Lower lobe of right lung (tissue), 2 donors: ENCODE results near the gene RAB40B. TPM values are rescaled to one million over a fixed set of nuclear protein-coding genes. Genes with fewer than 3 reads are reported as not detected.

ENCODE experiments used
- ATAC-seq, 2 donors: fragments of 200-7000 bp; cut with Tn5 transposase; one replicate each; pipeline ENCODE4 v1.9.1; 2020 to 2022; ENCODE audit warnings: mild to moderate bottlenecking in 2 of 2, moderate library complexity in 2 of 2
- DNase-seq: peaks from one replicate; pipeline ENCODE4 v3.0.0-alpha.2; 2020
- H3K27ac ChIP-seq: fragments of 200-600 bp; one replicate; pipeline ENCODE4 v1.8.0; 2022
- H3K27me3 ChIP-seq: fragments of 200-600 bp; one replicate; pipeline ENCODE4 v1.8.0; 2022; ENCODE audit warnings: low read depth
- H3K36me3 ChIP-seq: fragments of 200-600 bp; one replicate; pipeline ENCODE4 v1.8.0; 2022; ENCODE audit warnings: mild to moderate bottlenecking
- H3K4me1 ChIP-seq: fragments of 200-600 bp; one replicate; pipeline ENCODE4 v1.8.0; 2022
- H3K4me3 ChIP-seq: fragments of 200-600 bp; one replicate; pipeline ENCODE4 v1.8.0; 2022; ENCODE audit warnings: mild to moderate bottlenecking
- H3K9me3 ChIP-seq: fragments of 200-600 bp; one replicate; pipeline ENCODE4 v1.8.0; 2022
- intact Hi-C: fragments of 100-400 bp; cut with DNase I; formaldehyde crosslinking; loops from one replicate; pipeline ENCODE4 v1.11.0; 2022
- microRNA-seq: library from miRNA; unstranded; fragments of <30 nt; microRNA quantifications from one replicate; pipeline ENCODE4 v1.2.0, GENCODE V29; 2020; ENCODE audit warnings: borderline number of aligned reads
- total RNA-seq: library from RNA; stranded (reverse); fragmentation: NEBNext Ultra II Directional; extraction: Animal tissue kit (Norgen Biotek cat#: 25700); gene quantifications from one replicate; pipeline ENCODE4 v1.2.1, GENCODE V29; 2021
- TF ChIP-seq, protein P1 (sequence below): fragments of 200-600 bp; IDR thresholded peaks from one replicate; pipeline ENCODE4 v1.8.0; 2022; ENCODE audit warnings: antibody characterized with exemption, mild to moderate bottlenecking
- donor health status: DM: no; HTN: yes; CAD: no; lungs with severe emphysema.

The RAB40B gene
- total RNA-seq, 1 donor from 2014 or later, result 10.2 TPM

DNA sequence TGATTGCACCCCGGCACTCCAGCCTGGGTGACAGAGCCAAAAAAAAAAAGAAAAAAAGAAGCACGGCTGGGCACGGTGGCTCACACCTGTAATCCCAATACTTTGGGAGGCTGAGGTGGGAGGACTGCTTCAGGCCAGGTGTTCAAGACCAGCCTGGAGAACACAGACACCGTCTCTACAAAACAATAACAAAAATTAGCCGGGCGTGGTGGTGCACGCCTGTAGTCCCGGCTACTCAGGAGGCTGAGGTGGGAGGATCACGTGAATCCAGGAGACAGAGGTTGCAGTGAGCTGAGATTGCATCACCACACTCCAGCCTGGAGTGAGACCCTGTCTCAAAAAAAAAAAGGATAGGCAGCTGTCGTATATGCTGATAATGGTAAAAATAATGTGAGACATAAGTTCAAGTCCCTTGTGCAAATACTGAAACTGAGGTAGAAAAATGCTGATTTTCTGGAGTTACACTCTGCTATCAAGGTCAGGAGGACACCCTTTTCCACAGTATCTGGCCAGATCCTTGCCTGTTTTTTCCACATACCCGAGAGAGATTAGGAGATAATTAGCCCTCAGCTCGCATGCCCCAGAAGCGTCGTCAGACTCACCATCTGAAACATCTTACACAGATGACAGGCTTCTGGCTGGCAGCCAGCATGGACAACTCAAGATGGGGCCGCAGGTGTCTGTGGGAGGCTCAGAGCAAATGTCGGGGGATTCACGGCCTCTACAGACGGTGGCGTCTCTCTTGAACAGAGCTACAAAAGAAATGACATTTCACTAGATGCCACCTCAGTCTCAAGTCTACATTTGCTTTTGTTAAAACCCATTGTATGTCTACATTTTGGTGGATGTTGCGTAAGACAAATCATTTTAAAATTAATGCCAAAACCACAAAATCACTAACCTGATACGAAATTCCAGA lies 87.1 kb downstream of the RAB40B start:
- H3K36me3 ChIP-seq, result peaks cover 29% of the 10 kb centered on the region
- intact Hi-C loops, result no loop called here
- no peaks in the 10 kb centered on the region for H3K4me1 ChIP-seq
- H3K9me3 ChIP-seq, result no peaks in the 10 kb centered on the region
- no peak overlapping the region for H3K4me3 ChIP-seq
- no peak overlapping the region for H3K27ac ChIP-seq
- no peak for ATAC-seq
- no peak for DNase-seq
- TF ChIP-seq, protein P1, sequence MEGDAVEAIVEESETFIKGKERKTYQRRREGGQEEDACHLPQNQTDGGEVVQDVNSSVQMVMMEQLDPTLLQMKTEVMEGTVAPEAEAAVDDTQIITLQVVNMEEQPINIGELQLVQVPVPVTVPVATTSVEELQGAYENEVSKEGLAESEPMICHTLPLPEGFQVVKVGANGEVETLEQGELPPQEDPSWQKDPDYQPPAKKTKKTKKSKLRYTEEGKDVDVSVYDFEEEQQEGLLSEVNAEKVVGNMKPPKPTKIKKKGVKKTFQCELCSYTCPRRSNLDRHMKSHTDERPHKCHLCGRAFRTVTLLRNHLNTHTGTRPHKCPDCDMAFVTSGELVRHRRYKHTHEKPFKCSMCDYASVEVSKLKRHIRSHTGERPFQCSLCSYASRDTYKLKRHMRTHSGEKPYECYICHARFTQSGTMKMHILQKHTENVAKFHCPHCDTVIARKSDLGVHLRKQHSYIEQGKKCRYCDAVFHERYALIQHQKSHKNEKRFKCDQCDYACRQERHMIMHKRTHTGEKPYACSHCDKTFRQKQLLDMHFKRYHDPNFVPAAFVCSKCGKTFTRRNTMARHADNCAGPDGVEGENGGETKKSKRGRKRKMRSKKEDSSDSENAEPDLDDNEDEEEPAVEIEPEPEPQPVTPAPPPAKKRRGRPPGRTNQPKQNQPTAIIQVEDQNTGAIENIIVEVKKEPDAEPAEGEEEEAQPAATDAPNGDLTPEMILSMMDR, result no peak
- H3K27me3 ChIP-seq, result no peaks in the 10 kb centered on the region

DNA sequence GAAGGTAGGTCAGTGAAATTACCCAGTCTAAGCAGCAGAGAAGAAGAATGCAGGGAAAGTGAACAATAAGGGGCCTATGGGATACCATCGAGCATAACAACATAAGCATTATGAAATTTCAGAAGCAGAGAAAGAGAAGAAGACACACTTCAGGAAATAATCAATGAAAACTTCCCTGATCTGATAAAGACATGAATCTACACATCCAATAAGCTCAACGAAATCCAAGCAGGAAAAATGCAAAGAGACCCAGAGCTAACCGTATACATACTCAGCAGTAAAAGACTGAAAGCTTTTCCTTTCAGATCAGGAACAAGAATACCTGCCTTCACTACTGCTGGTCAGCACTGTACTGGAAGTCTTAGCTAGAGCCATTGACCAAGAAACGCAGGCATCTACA lies 88.8 kb downstream of the RAB40B start:
- intact Hi-C loops, result no loop called here
- Histone ChIP-seq H3K36me3 (peaks cover 29% of the 10 kb centered on the region), H3K4me3 (no peak overlapping the region), H3K27me3 (no peaks in the 10 kb centered on the region), H3K27ac (no peak overlapping the region), H3K9me3 (no peaks in the 10 kb centered on the region), H3K4me1 (peaks cover 12% of the 10 kb centered on the region)
- no peak for DNase-seq
- TF ChIP-seq, protein P1, result no peak
- no peak for ATAC-seq

DNA sequence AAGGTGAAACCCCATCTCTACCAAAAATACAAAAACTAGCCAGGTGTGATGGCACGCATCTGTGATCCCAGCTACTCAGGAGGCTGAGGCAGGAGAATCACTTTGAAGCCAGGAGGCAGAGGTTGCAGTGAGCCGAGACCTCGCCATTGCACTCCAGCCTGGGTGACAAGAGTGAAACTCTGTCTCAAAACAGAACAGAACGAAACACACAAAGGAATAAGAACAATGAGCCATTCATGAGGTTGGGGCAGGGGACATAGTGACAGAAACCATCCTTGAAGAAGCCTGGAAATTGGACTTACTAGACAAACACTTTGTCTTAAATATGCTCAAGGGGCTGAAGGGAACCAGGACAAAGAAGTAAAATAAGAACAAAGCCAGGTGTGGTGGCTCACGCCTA lies 89.7 kb downstream of the RAB40B start:
- H3K36me3 ChIP-seq, result peaks cover 30% of the 10 kb centered on the region
- intact Hi-C loops, result no loop called here
- peaks cover 21% of the 10 kb centered on the region for H3K4me1 ChIP-seq
- ATAC-seq (no peak), DNase-seq (no peak)
- no peaks in the 10 kb centered on the region for H3K27me3 ChIP-seq
- no peaks in the 10 kb centered on the region for H3K9me3 ChIP-seq
- H3K4me3 ChIP-seq, result no peak overlapping the region
- TF ChIP-seq, protein P1, result no peak
- no peak overlapping the region for H3K27ac ChIP-seq

DNA sequence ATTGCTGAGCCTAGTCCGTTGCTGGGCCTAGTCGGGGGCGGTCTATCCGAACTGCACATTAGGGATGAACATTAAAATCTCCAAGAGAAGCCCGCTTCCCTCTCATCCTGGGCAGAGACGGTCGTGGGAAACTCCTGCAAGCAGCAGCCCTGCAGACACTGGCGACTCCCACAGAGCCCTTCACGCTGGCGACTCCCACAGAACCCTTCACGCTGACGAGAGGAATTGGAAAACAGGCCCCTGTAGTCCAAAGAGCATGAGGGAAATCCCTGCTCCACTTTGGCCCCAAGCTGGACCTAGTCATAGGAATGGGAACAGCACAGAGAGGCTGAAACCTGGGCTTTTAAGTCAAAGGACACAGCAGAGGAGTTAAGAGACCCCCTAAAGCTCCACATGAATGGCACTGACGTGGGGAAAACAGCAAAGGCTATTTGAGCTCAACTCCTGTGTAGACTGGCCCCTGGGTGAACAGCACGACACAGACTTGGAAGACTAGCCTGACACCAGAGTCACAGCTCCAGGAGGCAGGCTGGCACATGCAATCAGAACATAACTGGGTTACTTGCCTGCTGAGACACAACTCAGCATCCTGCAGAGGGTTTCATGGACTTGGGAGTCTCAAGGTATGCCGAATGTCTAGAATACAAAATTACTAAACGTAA lies 92.4 kb downstream of the RAB40B start:
- intact Hi-C loops, result no loop called here
- ATAC-seq, result no peak
- Histone ChIP-seq H3K27ac (peak overlapping the region; percentile 9), H3K9me3 (no peaks in the 10 kb centered on the region), H3K4me1 (peaks cover 39% of the 10 kb centered on the region), H3K36me3 (peaks cover 55% of the 10 kb centered on the region), H3K27me3 (no peaks in the 10 kb centered on the region), H3K4me3 (no peak overlapping the region)
- TF ChIP-seq, protein P1, result no peak
- no peak for DNase-seq

Small RNA genes lying within 50 kb of the gene (microRNA-seq; reads per million reads assigned to microRNA genes)
- gene MIR4525, result not detected

Other genes starting within 250 kb of the RAB40B start
- 132 TPM for gene CYBC1, start 247.9 kb downstream of the RAB40B start, total RNA-seq
- 54.9 TPM for gene NARF, start 240.0 kb downstream of the RAB40B start, total RNA-seq
- gene FOXK2, start 179.0 kb downstream of the RAB40B start, total RNA-seq, result 60.1 TPM
- 66.1 TPM for gene WDR45B, start 50.3 kb downstream of the RAB40B start, total RNA-seq
- gene FN3KRP, start 18.0 kb upstream of the RAB40B start, total RNA-seq, result 28.1 TPM
- 27.9 TPM for gene FN3K, start 36.9 kb upstream of the RAB40B start, total RNA-seq
- 84.8 TPM for gene TBCD, start 53.4 kb upstream of the RAB40B start, total RNA-seq
- 4.7 TPM for gene ZNF750, start 141.3 kb upstream of the RAB40B start, total RNA-seq